PC-3 (cell line): Measurements from ENCODE around the gene EPHA2.
A peak's percentile ranks its signal among the peaks of the same experiment; 100 is the strongest.

Experiments used
- EZH2 ChIP-seq: fragments of 300-600 bp; sonication (generic); IDR thresholded peaks from one replicate; pipeline ENCODE4 v1.6.1; 2017; ENCODE audit warnings: antibody characterized with exemption, mild to moderate bottlenecking, low read length; ENCODE audit not compliant: unreplicated experiment
- EZH2phosphoT487 ChIP-seq: fragments of 300-600 bp; sonication (generic); IDR thresholded peaks from 2 replicates; pipeline ENCODE4 v1.6.1; 2018; ENCODE audit warnings: mild to moderate bottlenecking, antibody characterized with exemption, low read length, borderline replicate concordance
- TF ChIP-seq, protein P1 (sequence below): fragments of 300-600 bp; sonication (generic); conservative IDR thresholded peaks from 2 replicates; pipeline ENCODE4 v1.5.1; 2017; ENCODE audit warnings: antibody characterized with exemption, low read depth, mild to moderate bottlenecking, low read length

DNA sequence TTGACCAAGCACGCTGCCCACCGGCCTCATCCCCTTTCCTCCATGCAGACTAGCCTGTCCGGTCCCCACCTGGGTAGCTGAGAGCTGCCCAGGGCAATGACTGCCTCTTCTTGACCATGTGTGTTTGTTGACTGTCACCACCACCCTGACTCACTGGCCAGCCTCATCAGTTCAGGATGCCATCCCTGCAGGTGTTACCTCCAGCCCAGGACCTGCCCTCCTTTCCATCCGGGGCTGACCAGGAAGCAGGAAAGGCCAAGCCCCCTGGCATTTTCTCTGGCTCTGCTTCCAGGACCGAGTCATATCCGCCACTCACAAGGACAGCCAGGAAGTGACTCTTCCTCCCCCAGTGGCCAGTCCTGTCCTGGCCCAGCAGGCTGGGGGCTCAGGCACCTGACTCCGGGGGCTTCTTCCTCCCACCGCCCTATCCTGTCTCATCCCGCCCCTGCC, 17.1 kb downstream of the EPHA2 start:
- TF ChIP-seq, protein P1, sequence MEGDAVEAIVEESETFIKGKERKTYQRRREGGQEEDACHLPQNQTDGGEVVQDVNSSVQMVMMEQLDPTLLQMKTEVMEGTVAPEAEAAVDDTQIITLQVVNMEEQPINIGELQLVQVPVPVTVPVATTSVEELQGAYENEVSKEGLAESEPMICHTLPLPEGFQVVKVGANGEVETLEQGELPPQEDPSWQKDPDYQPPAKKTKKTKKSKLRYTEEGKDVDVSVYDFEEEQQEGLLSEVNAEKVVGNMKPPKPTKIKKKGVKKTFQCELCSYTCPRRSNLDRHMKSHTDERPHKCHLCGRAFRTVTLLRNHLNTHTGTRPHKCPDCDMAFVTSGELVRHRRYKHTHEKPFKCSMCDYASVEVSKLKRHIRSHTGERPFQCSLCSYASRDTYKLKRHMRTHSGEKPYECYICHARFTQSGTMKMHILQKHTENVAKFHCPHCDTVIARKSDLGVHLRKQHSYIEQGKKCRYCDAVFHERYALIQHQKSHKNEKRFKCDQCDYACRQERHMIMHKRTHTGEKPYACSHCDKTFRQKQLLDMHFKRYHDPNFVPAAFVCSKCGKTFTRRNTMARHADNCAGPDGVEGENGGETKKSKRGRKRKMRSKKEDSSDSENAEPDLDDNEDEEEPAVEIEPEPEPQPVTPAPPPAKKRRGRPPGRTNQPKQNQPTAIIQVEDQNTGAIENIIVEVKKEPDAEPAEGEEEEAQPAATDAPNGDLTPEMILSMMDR = 0 out of 2 replicates have a peak, but pooled peaks have one; percentile 18
- TF ChIP-seq EZH2 (no peak), EZH2phosphoT487 (no peak)
